IMR-90 (cell line): Measurements from ENCODE around the gene ZNF627. TPM values are rescaled to one million over a fixed set of nuclear protein-coding genes. Genes with fewer than 3 reads are reported as not detected.

Experiments used
- ATAC-seq: fragments of 200-7000 bp; cut with Tn5 transposase; 2 replicates; pipeline ENCODE4 v1.9.1; 2020; ENCODE audit warnings: low read depth, mild to moderate bottlenecking, moderate library complexity
- BruUV-seq: library from RNA; stranded (reverse); fragments of 400-500 nt; replicated peaks from 2 replicates; lab custom pipeline; 2021; lab: Mats Ljungman, UMichigan
- CTCF ChIA-PET: fragments of 300-600 bp; formaldehyde crosslinking; extraction: SDS; loops from one replicate; lab custom pipeline; 2021; ENCODE audit warnings: antibody characterized with exemption; lab: Yijun Ruan, JAX
- POLR2A ChIA-PET: fragments of 300-600 bp; sonication (Branson Sonifier 250); formaldehyde crosslinking; loops from one replicate; lab custom pipeline; 2022; ENCODE audit warnings: antibody characterized with exemption; ENCODE audit not compliant: unreplicated experiment; lab: Charles Lee
- DNase-seq: peaks from one replicate; pipeline ENCODE4 v3.0.0; 2013
- H2AFZ ChIP-seq: replicated peaks from 2 replicates; pipeline ENCODE3; 2013; ENCODE audit warnings: low read length, mild to moderate bottlenecking; ENCODE audit not compliant: poor library complexity
- H2AK5ac ChIP-seq: 2 replicates; pipeline ENCODE4 v1.6.1; 2013; ENCODE audit warnings: low read depth, low read length, inconsistent platforms
- H2AK9ac ChIP-seq: replicated peaks from 2 replicates; pipeline ENCODE3; 2013; ENCODE audit warnings: mild to moderate bottlenecking, low read depth, low read length, moderate library complexity; ENCODE audit not compliant: poor library complexity
- H2BK120ac ChIP-seq: 2 replicates; pipeline ENCODE4 v1.6.1; 2013; ENCODE audit warnings: low read depth, low read length, inconsistent platforms
- H2BK15ac ChIP-seq: 3 replicates; pipeline ENCODE4 v1.6.1; 2013; ENCODE audit warnings: low read depth, low read length, inconsistent platforms
- H2BK20ac ChIP-seq: 2 replicates; pipeline ENCODE4 v1.6.1; 2013; ENCODE audit warnings: low read depth, mild to moderate bottlenecking, inconsistent platforms, low read length, moderate library complexity
- H2BK5ac ChIP-seq: 2 replicates; pipeline ENCODE4 v1.6.1; 2013; ENCODE audit warnings: mild to moderate bottlenecking, low read depth, low read length, inconsistent platforms; ENCODE audit not compliant: poor library complexity, severe bottlenecking
- H3K14ac ChIP-seq: replicated peaks from 2 replicates; pipeline ENCODE4 v1.6.1; 2013; ENCODE audit warnings: low read depth, low read length, inconsistent platforms
- H3K18ac ChIP-seq: 2 replicates; pipeline ENCODE4 v1.6.1; 2013; ENCODE audit warnings: low read depth, low read length, control low read depth
- H3K23ac ChIP-seq: 2 replicates; pipeline ENCODE4 v1.6.1; 2013; ENCODE audit warnings: low read depth, low read length, inconsistent platforms
- H3K27ac ChIP-seq: 2 replicates; pipeline ENCODE4 v1.5.1; 2013; ENCODE audit warnings: mild to moderate bottlenecking, control low read depth, low read length; ENCODE audit not compliant: insufficient read depth
- H3K27me3 ChIP-seq: 2 replicates; pipeline ENCODE4 v1.6.1; 2013; ENCODE audit warnings: low read length; ENCODE audit not compliant: control insufficient read depth, insufficient read depth
- H3K36me3 ChIP-seq: 2 replicates; pipeline ENCODE4 v1.6.1; 2013; ENCODE audit warnings: low read length, mixed read lengths; ENCODE audit not compliant: control insufficient read depth, insufficient read depth
- H3K4ac ChIP-seq: 2 replicates; pipeline ENCODE4 v1.6.1; 2013; ENCODE audit warnings: low read depth, low read length, inconsistent platforms
- H3K4me1 ChIP-seq: 2 replicates; pipeline ENCODE4 v1.6.1; 2013; ENCODE audit warnings: low read length, mixed read lengths; ENCODE audit not compliant: control insufficient read depth, insufficient read depth
- H3K4me2 ChIP-seq: 2 replicates; pipeline ENCODE4 v1.6.1; 2013; ENCODE audit warnings: low read depth, mild to moderate bottlenecking, control low read depth, low read length, moderate library complexity
- H3K4me3 ChIP-seq: 2 replicates; pipeline ENCODE4 v1.5.1; 2013; ENCODE audit warnings: low read depth, mild to moderate bottlenecking, control low read depth, low read length, moderate library complexity; ENCODE audit not compliant: insufficient read depth
- H3K56ac ChIP-seq: 2 replicates; pipeline ENCODE4 v1.6.1; 2013; ENCODE audit warnings: low read length, inconsistent platforms; ENCODE audit not compliant: insufficient read depth; ENCODE audit errors: extremely low read depth
- H3K79me1 ChIP-seq, 2 experiments: 2 replicates each; pipeline ENCODE4 v1.6.1; 2013; ENCODE audit warnings: low read length in 2 of 2, inconsistent platforms in 1 of 2, low read depth in 1 of 2
- H3K9ac ChIP-seq: 2 replicates; pipeline ENCODE4 v1.6.1; 2013; ENCODE audit warnings: low read depth, low read length, control low read depth
- H3K9me1 ChIP-seq: 2 replicates; pipeline ENCODE4 v1.6.1; 2013; ENCODE audit warnings: low read length, inconsistent platforms; ENCODE audit not compliant: insufficient read depth
- H3K9me3 ChIP-seq: 2 replicates; pipeline ENCODE4 v1.6.1; 2013; ENCODE audit warnings: low read length; ENCODE audit not compliant: control insufficient read depth, insufficient read depth
- H4K20me1 ChIP-seq: 2 replicates; pipeline ENCODE4 v1.6.1; 2013; ENCODE audit warnings: low read length, inconsistent platforms; ENCODE audit not compliant: insufficient read depth
- H4K5ac ChIP-seq: 2 replicates; pipeline ENCODE4 v1.6.1; 2013; ENCODE audit warnings: mild to moderate bottlenecking, low read depth, low read length, control low read depth
- H4K8ac ChIP-seq, 2 experiments: 2 replicates each; pipeline ENCODE4 v1.6.1; 2013; ENCODE audit warnings: low read depth in 2 of 2, low read length in 2 of 2, control low read depth in 1 of 2, inconsistent platforms in 1 of 2
- H4K91ac ChIP-seq: 2 replicates; pipeline ENCODE4 v1.6.1; 2013; ENCODE audit warnings: low read depth, low read length, inconsistent platforms; ENCODE audit not compliant: insufficient read depth
- BHLHE40 ChIP-seq: fragments of 150-350 bp; IDR thresholded peaks from 2 replicates; pipeline ENCODE4 v1.6.1; 2016; ENCODE audit warnings: mild to moderate bottlenecking, low read depth, low read length
- CEBPB ChIP-seq: IDR thresholded peaks from 2 replicates; pipeline ENCODE4 v1.6.1; 2012; ENCODE audit warnings: low read depth, low read length, improper control_type of control experiment
- CHD1 ChIP-seq: IDR thresholded peaks from 2 replicates; pipeline ENCODE4 v1.6.1; 2012; ENCODE audit warnings: low read depth, low read length, improper control_type of control experiment
- ELK1 ChIP-seq: fragments of 150-350 bp; IDR thresholded peaks from 2 replicates; pipeline ENCODE4 v1.6.1; 2016; ENCODE audit warnings: low read depth, mild to moderate bottlenecking, low read length, moderate library complexity, borderline replicate concordance
- MAFK ChIP-seq: IDR thresholded peaks from 2 replicates; pipeline ENCODE4 v1.6.1; 2012; ENCODE audit warnings: low read depth, low read length, improper control_type of control experiment
- MAZ ChIP-seq: IDR thresholded peaks from 2 replicates; pipeline ENCODE4 v1.6.1; 2012; ENCODE audit warnings: low read depth, mild to moderate bottlenecking, low read length, improper control_type of control experiment, moderate library complexity, borderline replicate concordance
- MXI1 ChIP-seq: IDR thresholded peaks from 2 replicates; pipeline ENCODE4 v1.6.1; 2012; ENCODE audit warnings: low read depth, mild to moderate bottlenecking, low read length, moderate library complexity, borderline replicate concordance
- NFE2L2 ChIP-seq: fragments of 150-350 bp; IDR thresholded peaks from 2 replicates; pipeline ENCODE4 v1.6.1; 2016; ENCODE audit warnings: low read depth, mild to moderate bottlenecking, low read length
- POLR2A ChIP-seq: IDR thresholded peaks from 2 replicates; pipeline ENCODE4 v1.6.1; 2012; ENCODE audit warnings: mild to moderate bottlenecking, low read depth, low read length
- RAD21 ChIP-seq: IDR thresholded peaks from 2 replicates; pipeline ENCODE4 v1.6.1; 2012; ENCODE audit warnings: low read length, improper control_type of control experiment
- RCOR1 ChIP-seq: IDR thresholded peaks from 2 replicates; pipeline ENCODE4 v1.6.1; 2012; ENCODE audit warnings: mild to moderate bottlenecking, low read length, improper control_type of control experiment; ENCODE audit not compliant: insufficient replicate concordance
- RFX5 ChIP-seq: IDR thresholded peaks from 2 replicates; pipeline ENCODE4 v1.8.0; 2012; ENCODE audit warnings: low read depth, mild to moderate bottlenecking, low read length, moderate library complexity
- SMC3 ChIP-seq: fragments of 150-350 bp; IDR thresholded peaks from 2 replicates; pipeline ENCODE4 v1.6.1; 2016; ENCODE audit warnings: low read depth, mild to moderate bottlenecking, antibody characterized with exemption, low read length, moderate library complexity
- WGBS, 2 experiments: methylation state at CpG; one replicate each; pipeline versions ENCODE4 v1.1.5 to v1.1.7; 2013; ENCODE audit warnings: missing lambda C conversion rate in 2 of 2; ENCODE audit not compliant: insufficient read length in 1 of 2; ENCODE audit errors: extremely low coverage in 2 of 2; 5-methylcytosine and 5-hydroxymethylcytosine counted together
- dilution Hi-C: fragments of 300-500 bp; cut with HindIII; formaldehyde crosslinking; loops from one replicate; pipeline ENCODE4 v1.14.3; 2018; ENCODE audit warnings: low sequenced_read_pairs; ENCODE audit not compliant: unreplicated experiment
- in situ Hi-C: fragments of 300-500 bp; cut with MboI; formaldehyde crosslinking; loops from 3 replicates; pipeline ENCODE4 v1.14.3; 2019; ENCODE audit warnings: low sequenced_read_pairs, inconsistent platforms, mixed read lengths
- intact Hi-C: fragments of 100-400 bp; cut with micrococcal nuclease; formaldehyde crosslinking; loops from 2 replicates; pipeline ENCODE4 v1.10.0; 2022
- polyA plus RNA-seq, 3 experiments: library from polyadenylated mRNA; depleted of rRNA; stranded (reverse); fragments of >200 nt; gene quantifications; 2 replicates each; pipeline ENCODE4 v1.2.3, GENCODE V29; 2012; ENCODE audit warnings: low replicate concordance in 1 of 3
- total RNA-seq: library from RNA; depleted of rRNA; stranded (reverse); fragments of >200 nt; gene quantifications from 2 replicates; pipeline ENCODE4 v1.2.3, GENCODE V29; 2012
- TF ChIP-seq, protein P1 (sequence below): fragments of 150-350 bp; IDR thresholded peaks from 2 replicates; pipeline ENCODE4 v1.6.1; 2017; ENCODE audit warnings: mild to moderate bottlenecking, antibody characterized with exemption, low read length, low read depth
- TF ChIP-seq, protein P2 (sequence below): conservative IDR thresholded peaks from 2 replicates; pipeline ENCODE4 v1.5.1; 2012; ENCODE audit warnings: mild to moderate bottlenecking, low read depth, low read length, improper control_type of control experiment

The ZNF627 gene
- total and polyA plus RNA-seq, 2 of the 4 experiments (the other 2 are of a cell fraction) = 6.3 to 34.4 TPM

GRCh38 chr19:11617180-11618062 is 20.1 kb downstream of the ZNF627 start:
- no peak overlapping the region for H3K4ac ChIP-seq
- H2BK20ac ChIP-seq = no peak overlapping the region
- H3K9me3 ChIP-seq = peaks cover 45% of the 10 kb centered on the region
- DNase-seq (no peak), ATAC-seq (no peak)
- H2BK120ac ChIP-seq = no peak overlapping the region
- POLR2A ChIA-PET = no interaction called here
- no peak overlapping the region for H3K23ac ChIP-seq
- H2BK5ac ChIP-seq = no peak overlapping the region
- H2AK9ac ChIP-seq = no peak overlapping the region
- H3K18ac ChIP-seq = no peak overlapping the region
- no peaks in the 10 kb centered on the region for H3K9me1 ChIP-seq
- H4K8ac ChIP-seq = no peak overlapping the region
- H3K27ac ChIP-seq = no peak overlapping the region
- H3K4me1 ChIP-seq = no peaks in the 10 kb centered on the region; the same call in 1 of the 2 replicates
- H4K91ac ChIP-seq = no peak overlapping the region
- no peak overlapping the region for H3K14ac ChIP-seq
- peaks cover 26 to 37% of the 10 kb centered on the region in 2 experiments for H3K79me1 ChIP-seq
- H3K27me3 ChIP-seq = no peaks in the 10 kb centered on the region
- 100% methylated on average over 11 of the region's 19 CpGs; no CpG with 5 or more reads in 1 of the 2 experiments for whole genome bisulfite sequencing, 2 experiments
- no peak overlapping the region for H3K4me3 ChIP-seq
- CTCF ChIA-PET = no interaction called here
- H2BK15ac ChIP-seq = no peak overlapping the region
- intact Hi-C loops = no loop called here
- TSS peak; percentile 53 for BruUV-seq
- in situ Hi-C loops = no loop called here
- H4K5ac ChIP-seq = no peak overlapping the region
- no peak overlapping the region for H3K4me2 ChIP-seq
- H3K36me3 ChIP-seq = peaks cover 66% of the 10 kb centered on the region
- no peaks in the 10 kb centered on the region; the same call in 1 of the 2 replicates for H4K20me1 ChIP-seq
- no peak overlapping the region for H3K9ac ChIP-seq
- dilution Hi-C loops = no loop called here
- H2AK5ac ChIP-seq = no peak overlapping the region
- H2AFZ ChIP-seq = no peak overlapping the region
- H3K56ac ChIP-seq = no peak overlapping the region
- no peak for TF ChIP-seq CHD1
- no peak for TF ChIP-seq RAD21
- no peak for TF ChIP-seq NFE2L2
- TF ChIP-seq MXI1 = no peak
- TF ChIP-seq ELK1 = no peak
- TF ChIP-seq, protein P1, sequence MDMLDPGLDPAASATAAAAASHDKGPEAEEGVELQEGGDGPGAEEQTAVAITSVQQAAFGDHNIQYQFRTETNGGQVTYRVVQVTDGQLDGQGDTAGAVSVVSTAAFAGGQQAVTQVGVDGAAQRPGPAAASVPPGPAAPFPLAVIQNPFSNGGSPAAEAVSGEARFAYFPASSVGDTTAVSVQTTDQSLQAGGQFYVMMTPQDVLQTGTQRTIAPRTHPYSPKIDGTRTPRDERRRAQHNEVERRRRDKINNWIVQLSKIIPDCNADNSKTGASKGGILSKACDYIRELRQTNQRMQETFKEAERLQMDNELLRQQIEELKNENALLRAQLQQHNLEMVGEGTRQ = no peak
- TF ChIP-seq MAZ = no peak
- TF ChIP-seq BHLHE40 = no peak
- no peak for TF ChIP-seq MAFK
- no peak for TF ChIP-seq RCOR1
- TF ChIP-seq CEBPB = no peak
- TF ChIP-seq, protein P2, sequence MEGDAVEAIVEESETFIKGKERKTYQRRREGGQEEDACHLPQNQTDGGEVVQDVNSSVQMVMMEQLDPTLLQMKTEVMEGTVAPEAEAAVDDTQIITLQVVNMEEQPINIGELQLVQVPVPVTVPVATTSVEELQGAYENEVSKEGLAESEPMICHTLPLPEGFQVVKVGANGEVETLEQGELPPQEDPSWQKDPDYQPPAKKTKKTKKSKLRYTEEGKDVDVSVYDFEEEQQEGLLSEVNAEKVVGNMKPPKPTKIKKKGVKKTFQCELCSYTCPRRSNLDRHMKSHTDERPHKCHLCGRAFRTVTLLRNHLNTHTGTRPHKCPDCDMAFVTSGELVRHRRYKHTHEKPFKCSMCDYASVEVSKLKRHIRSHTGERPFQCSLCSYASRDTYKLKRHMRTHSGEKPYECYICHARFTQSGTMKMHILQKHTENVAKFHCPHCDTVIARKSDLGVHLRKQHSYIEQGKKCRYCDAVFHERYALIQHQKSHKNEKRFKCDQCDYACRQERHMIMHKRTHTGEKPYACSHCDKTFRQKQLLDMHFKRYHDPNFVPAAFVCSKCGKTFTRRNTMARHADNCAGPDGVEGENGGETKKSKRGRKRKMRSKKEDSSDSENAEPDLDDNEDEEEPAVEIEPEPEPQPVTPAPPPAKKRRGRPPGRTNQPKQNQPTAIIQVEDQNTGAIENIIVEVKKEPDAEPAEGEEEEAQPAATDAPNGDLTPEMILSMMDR = no peak
- TF ChIP-seq SMC3 = no peak
- no peak for TF ChIP-seq POLR2A
- no peak for TF ChIP-seq RFX5
